A549 (cell line): Measurements from ENCODE around the gene AP3B1. TPM values are rescaled to one million over a fixed set of nuclear protein-coding genes. Genes with fewer than 3 reads are reported as not detected.
"Not testable (repeated sequence)": the region's sequence is repeated elsewhere in the genome, so short reads cannot be mapped to it uniquely, and the experiment has no call there.

Experiments
- ATAC-seq, 2 experiments: fragments of 200-7000 bp in 1 of 2; fragments of >200 bp in 1 of 2; cut with Nextera tagmentation in 1 of 2; cut with Tn5 transposase in 1 of 2; 3 replicates each; pipeline versions ENCODE4 v1.8.0 to v1.9.1; 2018 to 2020; ENCODE audit warnings: mild to moderate bottlenecking in 1 of 2, moderate library complexity in 1 of 2
- CTCF ChIA-PET: fragments of 300-600 bp; sonication (Branson Sonifier 250); formaldehyde crosslinking; extraction: SDS; loops from one replicate; lab custom pipeline; 2021; ENCODE audit warnings: antibody characterized with exemption, inconsistent platforms; lab: Yijun Ruan, JAX
- POLR2A ChIA-PET: fragments of 350-600 bp; formaldehyde crosslinking; extraction: SDS; loops from one replicate; lab custom pipeline; 2021; ENCODE audit warnings: antibody characterized with exemption, inconsistent platforms; lab: Yijun Ruan, JAX
- DNase-seq, 2 experiments: peaks; one replicate each; pipeline versions ENCODE4 v3.0.0 to v3.0.0-alpha.2; 2011 to 2016; ENCODE audit warnings: low read depth in 1 of 2, low spot score in 1 of 2
- FAIRE-seq: peaks from 2 replicates; lab custom pipeline; 2011; peaks lifted over from hg19 to GRCh38; lab: Jason Lieb, UNC
- H3K27ac ChIP-seq, 2 experiments: fragments of >200 bp; sonication (Bioruptor Twin); formaldehyde crosslinking; 3 replicates each; pipeline ENCODE4 v1.5.1; 2016 to 2017
- H3K4me1 ChIP-seq: fragments of >200 bp; sonication (Bioruptor Twin); formaldehyde crosslinking; 3 replicates; pipeline ENCODE4 v1.6.1; 2016
- H3K4me2 ChIP-seq: fragments of >200 bp; sonication (Bioruptor Twin); formaldehyde crosslinking; 3 replicates; pipeline ENCODE4 v1.6.1; 2016
- H3K4me3 ChIP-seq: fragments of >200 bp; sonication (Bioruptor Twin); formaldehyde crosslinking; 3 replicates; pipeline ENCODE4 v1.5.1; 2016
- H3K9me3 ChIP-seq: fragments of >200 bp; sonication (Bioruptor Twin); formaldehyde crosslinking; 3 replicates; pipeline ENCODE4 v1.6.1; 2016
- CBX2 ChIP-seq: fragments of 200-600 bp; sonication (generic); IDR thresholded peaks from 2 replicates; pipeline ENCODE4 v1.6.1; 2016; ENCODE audit warnings: low read depth, mild to moderate bottlenecking, borderline replicate concordance
- CBX8 ChIP-seq: fragments of 200-600 bp; sonication (generic); IDR thresholded peaks from 2 replicates; pipeline ENCODE4 v1.6.1; 2016
- CEBPB ChIP-seq, 2 experiments: fragments of >200 bp in 1 of 2; sonication (Bioruptor Twin) in 1 of 2; formaldehyde crosslinking in 1 of 2; IDR thresholded peaks; 2 replicates each; pipeline ENCODE4 v1.6.1; 2012 to 2016
- CHD4 ChIP-seq: fragments of 200-600 bp; sonication (generic); IDR thresholded peaks from 2 replicates; pipeline ENCODE4 v1.6.1; 2016; ENCODE audit warnings: antibody characterized with exemption, mild to moderate bottlenecking, borderline replicate concordance
- EHMT2 ChIP-seq: fragments of 200-600 bp; sonication (generic); IDR thresholded peaks from 2 replicates; pipeline ENCODE4 v1.6.1; 2016; ENCODE audit warnings: antibody characterized with exemption, low read depth, mild to moderate bottlenecking, moderate library complexity
- EP300 ChIP-seq, 2 experiments: fragments of >200 bp; sonication (Bioruptor Twin); formaldehyde crosslinking; IDR thresholded peaks; 2 replicates in 1 of 2; 3 replicates in 1 of 2; pipeline ENCODE4 v1.6.1; 2016 to 2017
- FOSL2 ChIP-seq, 2 experiments: fragments of 450-650 bp in 1 of 2; fragments of >200 bp in 1 of 2; sonication (Bioruptor Twin) in 1 of 2; formaldehyde crosslinking; IDR thresholded peaks; 2 replicates each; pipeline versions ENCODE4 v1.5.0 to v1.6.1; 2016 to 2020; ENCODE audit warnings: mild to moderate bottlenecking in 1 of 2, moderate library complexity in 1 of 2
- GATA3 ChIP-seq: IDR thresholded peaks from 2 replicates; pipeline ENCODE4 v1.6.1; 2012; ENCODE audit warnings: borderline replicate concordance
- HEYL ChIP-seq: fragments of 250-450 bp; sonication (Bioruptor Pico); IDR thresholded peaks from 2 replicates; pipeline ENCODE4 v1.8.0; 2021; ENCODE audit warnings: mild to moderate bottlenecking, moderate library complexity
- HOXA7 ChIP-seq: fragments of 250-450 bp; sonication (Bioruptor Pico); IDR thresholded peaks from 2 replicates; pipeline ENCODE4 v1.5.0; 2020; ENCODE audit warnings: mild to moderate bottlenecking, moderate library complexity
- HOXB13 ChIP-seq: fragments of 250-450 bp; sonication (Bioruptor Pico); IDR thresholded peaks from 2 replicates; pipeline ENCODE4 v1.5.0; 2020; ENCODE audit warnings: low read depth, mild to moderate bottlenecking, moderate library complexity
- HOXB5 ChIP-seq: fragments of 250-450 bp; sonication (Bioruptor Pico); IDR thresholded peaks from 2 replicates; pipeline ENCODE4 v1.5.0; 2020; ENCODE audit warnings: mild to moderate bottlenecking, moderate library complexity
- JUNB ChIP-seq: fragments of >200 bp; sonication (Bioruptor Twin); formaldehyde crosslinking; IDR thresholded peaks from 2 replicates; pipeline ENCODE4 v1.6.1; 2016
- KDM5A ChIP-seq: fragments of 200-600 bp; sonication (generic); IDR thresholded peaks from 2 replicates; pipeline ENCODE4 v1.6.1; 2016; ENCODE audit warnings: antibody characterized with exemption, mild to moderate bottlenecking
- MAFK ChIP-seq: fragments of 450-650 bp; IDR thresholded peaks from 2 replicates; pipeline ENCODE4 v1.6.1; 2014; ENCODE audit not compliant: partially characterized antibody
- NR3C1 ChIP-seq: fragments of >200 bp; sonication (Bioruptor Twin); formaldehyde crosslinking; IDR thresholded peaks from 3 replicates; pipeline ENCODE4 v1.6.1; 2017
- PHF8 ChIP-seq: fragments of 200-600 bp; sonication (generic); IDR thresholded peaks from 2 replicates; pipeline ENCODE4 v1.6.1; 2016; ENCODE audit warnings: low read depth, mild to moderate bottlenecking, antibody characterized with exemption, moderate library complexity, borderline replicate concordance
- RFX5 ChIP-seq: fragments of 450-650 bp; IDR thresholded peaks from 2 replicates; pipeline ENCODE4 v1.7.1; 2014; ENCODE audit warnings: antibody characterized with exemption, mild to moderate bottlenecking, moderate library complexity
- SMC3 ChIP-seq: fragments of >200 bp; sonication (Bioruptor Twin); formaldehyde crosslinking; IDR thresholded peaks from 3 replicates; pipeline ENCODE4 v1.6.1; 2018; ENCODE audit warnings: inconsistent platforms
- TFCP2L1 ChIP-seq: fragments of 250-450 bp; sonication (Bioruptor Pico); IDR thresholded peaks from 2 replicates; pipeline ENCODE4 v1.5.0; 2021; ENCODE audit warnings: mild to moderate bottlenecking
- TP53 ChIP-seq: fragments of 250-450 bp; sonication (Bioruptor Pico); IDR thresholded peaks from 2 replicates; pipeline ENCODE4 v1.5.0; 2021; ENCODE audit warnings: mild to moderate bottlenecking, moderate library complexity
- WGBS: methylation state at CpG from one replicate; pipeline ENCODE4 v1.1.6; 2017; ENCODE audit errors: missing lambda C conversion rate; 5-methylcytosine and 5-hydroxymethylcytosine counted together
- polyA plus RNA-seq, 4 experiments: library from polyadenylated mRNA; depleted of rRNA in 3 of 4; stranded (reverse); fragments of >200 nt; fragmentation: RNase III in 1 of 4; extraction: RNeasy Plus Mini Kit Qiagen cat#74134 plus additional on column Dnase treatment in 1 of 4; gene quantifications; 2 replicates in 3 of 4; 3 replicates in 1 of 4; pipeline ENCODE4 v1.2.3, GENCODE V29; 2011 to 2017
- TF ChIP-seq, protein P1 (sequence below): fragments of >200 bp; sonication (Bioruptor Twin); formaldehyde crosslinking; IDR thresholded peaks from 3 replicates; pipeline ENCODE4 v1.6.1; 2016
- TF ChIP-seq, protein P2 (sequence below): fragments of >200 bp; sonication (Bioruptor Twin); formaldehyde crosslinking; IDR thresholded peaks from 2 replicates; pipeline ENCODE4 v1.6.1; 2016
- TF ChIP-seq, protein P3 (sequence below): fragments of 150-350 bp; IDR thresholded peaks from 2 replicates; pipeline ENCODE4 v1.6.1; 2014; ENCODE audit warnings: low read depth, mild to moderate bottlenecking, low read length

Gene AP3B1
- polyA plus RNA-seq, 2 of the 4 experiments (the other 2 are of a cell fraction): 52.4 to 70.5 TPM

DNA sequence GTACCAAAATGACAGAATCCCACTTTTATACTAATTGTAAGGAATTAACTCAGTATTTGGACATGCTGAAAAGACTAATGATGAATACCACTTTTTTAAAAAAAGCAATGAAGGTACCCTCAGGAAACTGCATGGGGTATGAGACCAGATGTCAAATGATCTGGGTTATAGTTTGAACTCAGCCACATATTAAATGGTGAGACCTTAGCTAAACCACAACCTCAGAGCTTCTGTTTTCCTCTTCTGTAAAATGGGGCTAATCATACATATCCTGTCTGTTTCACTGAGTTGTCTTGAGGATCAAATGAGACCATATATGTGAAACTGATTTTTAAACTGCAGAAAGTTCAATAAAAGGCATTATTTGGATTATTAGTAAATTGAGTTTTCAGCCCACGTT lies 238.4 kb downstream of the AP3B1 start:
- FAIRE-seq: no peak
- Histone ChIP-seq H3K9me3 (no peaks in the 10 kb centered on the region), H3K4me1 (peaks cover 7% of the 10 kb centered on the region; the same call in 2 of the 3 replicates), H3K4me2 (no peak overlapping the region), H3K4me3 (no peak overlapping the region), H3K27ac (no peak overlapping the region)
- ATAC-seq: no peak
- CTCF ChIA-PET: interaction anchor here (1.6 kb wide), 1 partner anchor 9 kb away, joined by 4 read pairs; no protein-coding TSS in a partner anchor
- 90% methylated on average over 1 of the region's 1 CpG for WGBS
- POLR2A ChIA-PET: no interaction called here
- no peak for DNase-seq
- TF ChIP-seq RFX5 (no peak), KDM5A (no peak), CHD4 (no peak), EHMT2 (no peak), CBX2 (no peak), HOXA7 (no peak), GATA3 (no peak), TFCP2L1 (CRISPR knock-in tag) (no peak), MAFK (no peak), EP300 (IDR thresholded peaks at IDR 0.05) (no peak), HOXB13 (no peak), CBX8 (no peak), HEYL (CRISPR knock-in tag) (no peak), PHF8 (no peak), HOXB5 (no peak), TP53 (CRISPR knock-in tag) (no peak)
- TF ChIP-seq, protein P1, sequence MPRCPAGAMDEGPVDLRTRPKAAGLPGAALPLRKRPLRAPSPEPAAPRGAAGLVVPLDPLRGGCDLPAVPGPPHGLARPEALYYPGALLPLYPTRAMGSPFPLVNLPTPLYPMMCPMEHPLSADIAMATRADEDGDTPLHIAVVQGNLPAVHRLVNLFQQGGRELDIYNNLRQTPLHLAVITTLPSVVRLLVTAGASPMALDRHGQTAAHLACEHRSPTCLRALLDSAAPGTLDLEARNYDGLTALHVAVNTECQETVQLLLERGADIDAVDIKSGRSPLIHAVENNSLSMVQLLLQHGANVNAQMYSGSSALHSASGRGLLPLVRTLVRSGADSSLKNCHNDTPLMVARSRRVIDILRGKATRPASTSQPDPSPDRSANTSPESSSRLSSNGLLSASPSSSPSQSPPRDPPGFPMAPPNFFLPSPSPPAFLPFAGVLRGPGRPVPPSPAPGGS: no peak
- TF ChIP-seq, protein P2, sequence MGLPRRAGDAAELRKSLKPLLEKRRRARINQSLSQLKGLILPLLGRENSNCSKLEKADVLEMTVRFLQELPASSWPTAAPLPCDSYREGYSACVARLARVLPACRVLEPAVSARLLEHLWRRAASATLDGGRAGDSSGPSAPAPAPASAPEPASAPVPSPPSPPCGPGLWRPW: no peak
- TF ChIP-seq, protein P3, sequence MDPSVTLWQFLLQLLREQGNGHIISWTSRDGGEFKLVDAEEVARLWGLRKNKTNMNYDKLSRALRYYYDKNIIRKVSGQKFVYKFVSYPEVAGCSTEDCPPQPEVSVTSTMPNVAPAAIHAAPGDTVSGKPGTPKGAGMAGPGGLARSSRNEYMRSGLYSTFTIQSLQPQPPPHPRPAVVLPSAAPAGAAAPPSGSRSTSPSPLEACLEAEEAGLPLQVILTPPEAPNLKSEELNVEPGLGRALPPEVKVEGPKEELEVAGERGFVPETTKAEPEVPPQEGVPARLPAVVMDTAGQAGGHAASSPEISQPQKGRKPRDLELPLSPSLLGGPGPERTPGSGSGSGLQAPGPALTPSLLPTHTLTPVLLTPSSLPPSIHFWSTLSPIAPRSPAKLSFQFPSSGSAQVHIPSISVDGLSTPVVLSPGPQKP: no peak

DNA sequence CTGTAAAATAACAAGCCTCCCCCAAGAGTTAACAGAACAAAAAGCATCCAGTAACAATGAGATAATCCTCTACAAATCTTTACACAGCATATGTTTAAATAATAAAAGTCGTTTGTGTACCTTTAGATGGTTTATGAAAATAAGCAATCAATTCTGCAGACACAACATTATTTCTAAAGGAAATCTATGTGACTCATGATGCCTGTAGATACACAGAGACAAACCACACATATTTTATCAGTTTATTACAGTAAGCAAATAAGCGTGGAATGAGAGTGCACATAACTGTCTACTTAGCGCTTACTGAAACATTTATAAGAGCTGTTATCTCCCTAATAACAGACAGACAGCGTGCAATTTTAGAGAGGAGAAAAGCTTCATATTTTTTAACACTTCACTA lies 243.6 kb downstream of the AP3B1 start:
- TF ChIP-seq FOSL2 (IDR thresholded peaks at IDR 0.05): no peak
- TF ChIP-seq FOSL2 (CRISPR knock-in tag; IDR thresholded peaks at IDR 0.05): peak; percentile 63
- no peak for TF ChIP-seq NR3C1
- TF ChIP-seq CEBPB (IDR thresholded peaks at IDR 0.05): peak in 1 of 2 experiments; percentile 17; a peak in 1 of 4 replicates
- TF ChIP-seq GATA3: peak; percentile 76; the same call in 1 of the 2 replicates
- TF ChIP-seq MAFK: peak; percentile 86
- TF ChIP-seq SMC3: no peak
- peak; percentile 25; the same call in 1 of the 2 replicates for TF ChIP-seq JUNB
- Histone ChIP-seq H3K9me3 (no peaks in the 10 kb centered on the region), H3K4me2 (peak overlapping the region; percentile 28), H3K4me1 (peaks cover 12% of the 10 kb centered on the region; the same call in 2 of the 3 replicates), H3K27ac (no peak overlapping the region), H3K4me3 (no peak overlapping the region)
- peak in 1 of 2 experiments; percentile 85; a peak in 3 of 6 replicates for ATAC-seq
- DNase-seq: peak in 1 of 2 experiments; percentile 32
- ChIA-PET POLR2A (no interaction called here), CTCF (interaction anchor here (1.2 kb wide), 1 partner anchor 11 kb away, joined by 4 read pairs; no protein-coding TSS in a partner anchor)
- WGBS: 14% methylated on average over 4 of the region's 4 CpGs
- FAIRE-seq: no peak

DNA sequence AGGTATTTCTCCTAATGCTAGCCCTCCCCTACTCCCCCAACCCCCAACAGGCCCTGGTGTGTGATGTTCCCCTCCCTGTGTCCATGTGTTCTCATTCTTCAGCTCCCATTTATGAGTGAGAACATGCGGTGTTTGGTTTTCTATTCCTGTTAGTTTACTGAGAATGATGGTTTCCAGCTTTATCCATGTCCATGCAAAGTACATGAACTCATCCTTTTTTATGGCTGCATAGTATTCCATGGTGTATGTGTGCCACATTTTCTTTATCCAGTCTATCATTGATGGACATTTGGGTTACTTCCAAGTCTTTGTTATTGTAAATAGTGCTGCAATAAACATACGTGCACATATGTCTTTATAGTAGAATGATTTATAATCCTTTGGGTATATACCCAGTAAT lies 247.7 kb downstream of the AP3B1 start:
- H3K4me3 ChIP-seq, DNase-seq, POLR2A ChIA-PET, H3K27ac ChIP-seq, H3K4me2 ChIP-seq, FAIRE-seq, CTCF ChIA-PET, ATAC-seq, H3K9me3 ChIP-seq: not testable (repeated sequence)
- WGBS: 98% methylated on average over 2 of the region's 2 CpGs
- H3K4me1 ChIP-seq: peaks cover 12% of the 10 kb centered on the region; the same call in 2 of the 3 replicates
